Kidney (tissue), 14 donors: ENCODE measurements around the gene RHBDD2. TPM values are rescaled to one million over a fixed set of nuclear protein-coding genes. Genes with fewer than 3 reads are reported as not detected.
"Not testable (repeated sequence)": the region's sequence is repeated elsewhere in the genome, so short reads cannot be mapped to it uniquely, and the experiment has no call there.

ENCODE experiments used
- DNase-seq, 5 donors: peaks; one replicate each; pipeline ENCODE4 v3.0.0-alpha.2; 2013 to 2020
- FAIRE-seq: peaks from 2 replicates; lab custom pipeline; 2012; peaks lifted over from hg19 to GRCh38; lab: Jason Lieb, UNC
- H3K27ac ChIP-seq, 2 donors: one replicate each; pipeline ENCODE4 v1.7.0; 2013; ENCODE audit warnings: low read depth in 2 of 2, low read length in 2 of 2, inconsistent platforms in 1 of 2
- H3K27me3 ChIP-seq: one replicate; pipeline ENCODE4 v1.7.1; 2013; ENCODE audit warnings: low read length, inconsistent platforms; ENCODE audit not compliant: control insufficient read depth, insufficient read depth
- H3K36me3 ChIP-seq, 3 donors: one replicate each; pipeline versions ENCODE4 v1.7.0 to v1.7.1; 2013; ENCODE audit warnings: low read length in 3 of 3, control low read depth in 1 of 3, inconsistent platforms in 1 of 3; ENCODE audit not compliant: insufficient read depth in 3 of 3, control insufficient read depth in 2 of 3
- H3K4me1 ChIP-seq, 3 donors: one replicate each; pipeline versions ENCODE4 v1.7.0 to v1.7.1; 2013; ENCODE audit warnings: low read length in 3 of 3, inconsistent platforms in 1 of 3, low read depth in 1 of 3; ENCODE audit not compliant: control insufficient read depth in 2 of 3, insufficient read depth in 2 of 3
- H3K4me3 ChIP-seq, 3 donors: one replicate each; pipeline versions ENCODE4 v1.7.0 to v1.8.1; 2013; ENCODE audit warnings: low read length in 3 of 3, control low read depth in 1 of 3, inconsistent platforms in 1 of 3
- H3K9ac ChIP-seq, 3 donors: one replicate each; pipeline versions ENCODE4 v1.7.0 to v1.7.1; 2013; ENCODE audit warnings: low read length in 3 of 3, control low read depth in 1 of 3, inconsistent platforms in 1 of 3
- H3K9me3 ChIP-seq, 3 donors: one replicate each; pipeline versions ENCODE4 v1.7.0 to v1.7.1; 2013; ENCODE audit warnings: low read length in 3 of 3, control low read depth in 1 of 3, inconsistent platforms in 1 of 3; ENCODE audit not compliant: control insufficient read depth in 2 of 3, insufficient read depth in 1 of 3
- intact Hi-C: fragments of 100-400 bp; cut with DNase I; formaldehyde crosslinking; loops from one replicate; pipeline ENCODE4 v1.11.1; 2022
- polyA plus RNA-seq: library from polyadenylated mRNA; stranded (reverse); fragments of 350-450 nt; fragmentation: Illumina TruSeq; extraction: RNeasy Lipid Tissue Mini Kit (QIAGEN cat#74804); gene quantifications from one replicate; pipeline ENCODE4 v1.2.3, GENCODE V29; 2014; ENCODE audit warnings: low read depth, low replicate concordance; ENCODE audit not compliant: insufficient read depth
- total RNA-seq: library from RNA; stranded (reverse); fragmentation: NEBNext Ultra II Directional; extraction: Animal tissue kit (Norgen Biotek cat#: 25700); gene quantifications from one replicate; pipeline ENCODE4 v1.2.1, GENCODE V29; 2021
- TF ChIP-seq, protein P1 (sequence below): IDR thresholded peaks from 3 replicates; pipeline ENCODE4 v1.5.1; 2012; ENCODE audit warnings: mild to moderate bottlenecking, moderate library complexity, borderline replicate concordance; ENCODE audit not compliant: insufficient read depth; ENCODE audit errors: extremely low read depth
- donor health status: control.
- donor health status: control.
- donor health status: control.
- donor health status: control.
- donor health status: control.
- donor health status: DM: yes; HTN: yes; CAD: no.
- donor health status: Normal renal cell carcinoma (clear cell type).

RHBDD2 gene
- total and polyA plus RNA-seq, 2 donors from 2014 or later, result 89.5 to 185 TPM

- no peak overlapping the region for H3K9ac ChIP-seq
- no peaks in the 10 kb centered on the region for H3K36me3 ChIP-seq
- no peaks in the 10 kb centered on the region for H3K4me1 ChIP-seq
- no peak overlapping the region for H3K4me3 ChIP-seq
- FAIRE-seq (no peak), DNase-seq (no peak)
- H3K27me3 ChIP-seq, result no peaks in the 10 kb centered on the region
- H3K27ac ChIP-seq, result no peak overlapping the region
- TF ChIP-seq, protein P1, sequence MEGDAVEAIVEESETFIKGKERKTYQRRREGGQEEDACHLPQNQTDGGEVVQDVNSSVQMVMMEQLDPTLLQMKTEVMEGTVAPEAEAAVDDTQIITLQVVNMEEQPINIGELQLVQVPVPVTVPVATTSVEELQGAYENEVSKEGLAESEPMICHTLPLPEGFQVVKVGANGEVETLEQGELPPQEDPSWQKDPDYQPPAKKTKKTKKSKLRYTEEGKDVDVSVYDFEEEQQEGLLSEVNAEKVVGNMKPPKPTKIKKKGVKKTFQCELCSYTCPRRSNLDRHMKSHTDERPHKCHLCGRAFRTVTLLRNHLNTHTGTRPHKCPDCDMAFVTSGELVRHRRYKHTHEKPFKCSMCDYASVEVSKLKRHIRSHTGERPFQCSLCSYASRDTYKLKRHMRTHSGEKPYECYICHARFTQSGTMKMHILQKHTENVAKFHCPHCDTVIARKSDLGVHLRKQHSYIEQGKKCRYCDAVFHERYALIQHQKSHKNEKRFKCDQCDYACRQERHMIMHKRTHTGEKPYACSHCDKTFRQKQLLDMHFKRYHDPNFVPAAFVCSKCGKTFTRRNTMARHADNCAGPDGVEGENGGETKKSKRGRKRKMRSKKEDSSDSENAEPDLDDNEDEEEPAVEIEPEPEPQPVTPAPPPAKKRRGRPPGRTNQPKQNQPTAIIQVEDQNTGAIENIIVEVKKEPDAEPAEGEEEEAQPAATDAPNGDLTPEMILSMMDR, result no peak
- H3K9me3 ChIP-seq, result no peaks in the 10 kb centered on the region
- intact Hi-C loops, result no loop called here
These were observed 43.0 kb upstream of the RHBDD2 start for GRCh38 chr7:75835688-75836285.

- no peak overlapping the region for H3K27ac ChIP-seq
- FAIRE-seq, result no peak
- TF ChIP-seq, protein P1, result no peak
- intact Hi-C loops, result no loop called here
- no peaks in the 10 kb centered on the region for H3K9me3 ChIP-seq
- H3K27me3 ChIP-seq, result no peaks in the 10 kb centered on the region
- no peak overlapping the region for H3K4me3 ChIP-seq
- no peak for DNase-seq
- no peak overlapping the region for H3K9ac ChIP-seq
- H3K4me1 ChIP-seq, result no peaks in the 10 kb centered on the region
- no peaks in the 10 kb centered on the region for H3K36me3 ChIP-seq
These were observed 42.0 kb upstream of the RHBDD2 start for GRCh38 chr7:75836798-75837197.

GRCh38 chr7:75838281-75838930 is 40.4 kb upstream of the RHBDD2 start:
- H3K36me3 ChIP-seq, intact Hi-C loops, H3K27me3 ChIP-seq, FAIRE-seq, H3K27ac ChIP-seq, DNase-seq, H3K4me1 ChIP-seq, H3K4me3 ChIP-seq, H3K9ac ChIP-seq, H3K9me3 ChIP-seq: not testable (repeated sequence)

- H3K9ac ChIP-seq, result no peak overlapping the region
- no peak overlapping the region for H3K4me3 ChIP-seq
- H3K4me1 ChIP-seq, result peaks cover 0 to 5% (median 0%) of the 10 kb centered on the region in 3 donors
- FAIRE-seq, result no peak
- no peaks in the 10 kb centered on the region for H3K27me3 ChIP-seq
- intact Hi-C loops, result no loop called here
- no peak for DNase-seq
- H3K27ac ChIP-seq, result no peak overlapping the region
- TF ChIP-seq, protein P1, result no peak
- H3K9me3 ChIP-seq, result no peaks in the 10 kb centered on the region
- H3K36me3 ChIP-seq, result no peaks in the 10 kb centered on the region
These were observed 38.8 kb upstream of the RHBDD2 start for GRCh38 chr7:75840029-75840428.
